Psoas muscle (tissue), 8 donors: Measurements from ENCODE around the gene BBLN. TPM values are rescaled to one million over a fixed set of nuclear protein-coding genes. Genes with fewer than 3 reads are reported as not detected.

Experiments
- ATAC-seq, 4 donors: fragments of 200-7000 bp; cut with Tn5 transposase; one replicate each; pipeline ENCODE4 v1.9.1; 2020; ENCODE audit warnings: moderate library complexity in 3 of 4, mild to moderate bottlenecking in 2 of 4
- DNase-seq, 2 donors: peaks; one replicate each; pipeline ENCODE4 v3.0.0-alpha.2; 2020
- H3K27ac ChIP-seq: fragments of 200-600 bp; one replicate; pipeline ENCODE4 v1.8.0; 2022
- H3K27me3 ChIP-seq, 3 donors: fragments of 200-600 bp in 1 of 3; one replicate each; pipeline versions ENCODE4 v1.6.1 to v1.8.0; 2013 to 2022; ENCODE audit warnings: low read length in 2 of 3, mild to moderate bottlenecking in 2 of 3, moderate library complexity in 1 of 3; ENCODE audit not compliant: insufficient read depth in 3 of 3
- H3K36me3 ChIP-seq, 2 donors: fragments of 200-600 bp in 1 of 2; one replicate each; pipeline versions ENCODE4 v1.6.1 to v1.8.0; 2013 to 2022; ENCODE audit warnings: low read depth in 1 of 2, mild to moderate bottlenecking in 1 of 2, moderate library complexity in 1 of 2; ENCODE audit not compliant: insufficient read depth in 1 of 2
- H3K4me1 ChIP-seq: fragments of 200-600 bp; one replicate; pipeline ENCODE4 v1.8.0; 2022
- H3K4me3 ChIP-seq: fragments of 200-600 bp; one replicate; pipeline ENCODE4 v1.8.0; 2022; ENCODE audit warnings: mild to moderate bottlenecking
- H3K9me3 ChIP-seq: fragments of 200-600 bp; one replicate; pipeline ENCODE4 v1.8.0; 2022
- WGBS, 3 donors: extraction: QIAGEN DNeasy Blood & Tissue Kit; methylation state at CpG; one replicate each; pipeline versions ENCODE4 v1.1.6 to v1.1.7; 2013; 5-methylcytosine and 5-hydroxymethylcytosine counted together
- intact Hi-C, 2 donors: fragments of 100-400 bp; cut with DNase I; formaldehyde crosslinking; loops; one replicate each; pipeline versions ENCODE4 v1.11.0 to v1.14.2; 2022
- polyA plus RNA-seq, 3 donors: library from polyadenylated mRNA; stranded (reverse); fragments of 200-250 nt; gene quantifications; one replicate each; pipeline ENCODE4 v1.2.3, GENCODE V29; 2013
- total RNA-seq, 4 donors: library from RNA; stranded (reverse); fragmentation: NEBNext Ultra II Directional in 2 of 4; extraction: Animal tissue kit (Norgen Biotek cat#: 25700) in 2 of 4; gene quantifications; one replicate each; pipeline versions ENCODE4 v1.2.1 to v1.2.4, GENCODE V29; 2021 to 2023
- TF ChIP-seq, protein P1 (sequence below): fragments of 200-600 bp; IDR thresholded peaks from one replicate; pipeline ENCODE4 v1.8.0; 2022; ENCODE audit warnings: antibody characterized with exemption
- donor health status: healthy with polysubstance abuse.
- donor health status: DM: no; HTN: no; CAD: no; lungs with moderate emphysema.
- donor health status: Bipolar disorder and iron deficiency.
- donor health status: healthy.
- donor health status: DM: yes; HTN: yes; CAD: no.
- donor health status: DM: no; HTN: no; CAD: no.
- donor health status: DM: no; HTN: no; CAD: no.
- donor health status: DM: yes; HTN: yes; CAD: no.

The BBLN gene
- total and polyA plus RNA-seq, 7 donors = 14.0 to 36.2 (median 21.3) TPM

DNA sequence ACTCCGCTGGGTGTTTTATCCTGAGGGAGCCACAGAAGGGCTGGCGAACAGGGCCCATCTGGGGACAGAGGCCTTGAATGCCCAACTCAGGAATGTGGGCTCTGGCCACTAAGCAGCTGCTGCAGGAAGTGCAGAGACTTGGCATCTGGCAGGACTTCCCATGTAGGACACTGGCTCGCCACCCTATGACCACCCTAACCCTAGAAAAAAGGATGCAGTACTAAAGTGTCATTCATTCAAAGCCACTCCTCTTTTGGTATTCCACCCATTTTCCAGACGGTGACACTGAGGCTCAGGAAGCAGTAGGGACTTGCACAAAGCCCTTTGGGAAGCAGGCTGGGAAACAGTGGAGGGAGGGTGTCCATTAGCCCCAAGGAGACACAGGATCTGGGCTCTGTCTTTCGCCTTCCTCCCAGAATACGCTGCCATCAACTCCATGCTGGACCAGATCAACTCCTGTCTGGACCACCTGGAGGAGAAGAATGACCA is 3.0 kb downstream of the BBLN start:
- DNase-seq (no peak), ATAC-seq (no peak)
- no peaks in the 10 kb centered on the region for H3K27me3 ChIP-seq
- no peak overlapping the region for H3K4me3 ChIP-seq
- peaks cover 9 to 59% of the 10 kb centered on the region in 2 donors for H3K36me3 ChIP-seq
- H3K9me3 ChIP-seq = no peaks in the 10 kb centered on the region
- WGBS, 3 donors = 89 to 96% (median 93%) methylated on average over 6 of the region's 6 CpGs
- no peak overlapping the region for H3K27ac ChIP-seq
- intact Hi-C loops = no loop called here
- TF ChIP-seq, protein P1, sequence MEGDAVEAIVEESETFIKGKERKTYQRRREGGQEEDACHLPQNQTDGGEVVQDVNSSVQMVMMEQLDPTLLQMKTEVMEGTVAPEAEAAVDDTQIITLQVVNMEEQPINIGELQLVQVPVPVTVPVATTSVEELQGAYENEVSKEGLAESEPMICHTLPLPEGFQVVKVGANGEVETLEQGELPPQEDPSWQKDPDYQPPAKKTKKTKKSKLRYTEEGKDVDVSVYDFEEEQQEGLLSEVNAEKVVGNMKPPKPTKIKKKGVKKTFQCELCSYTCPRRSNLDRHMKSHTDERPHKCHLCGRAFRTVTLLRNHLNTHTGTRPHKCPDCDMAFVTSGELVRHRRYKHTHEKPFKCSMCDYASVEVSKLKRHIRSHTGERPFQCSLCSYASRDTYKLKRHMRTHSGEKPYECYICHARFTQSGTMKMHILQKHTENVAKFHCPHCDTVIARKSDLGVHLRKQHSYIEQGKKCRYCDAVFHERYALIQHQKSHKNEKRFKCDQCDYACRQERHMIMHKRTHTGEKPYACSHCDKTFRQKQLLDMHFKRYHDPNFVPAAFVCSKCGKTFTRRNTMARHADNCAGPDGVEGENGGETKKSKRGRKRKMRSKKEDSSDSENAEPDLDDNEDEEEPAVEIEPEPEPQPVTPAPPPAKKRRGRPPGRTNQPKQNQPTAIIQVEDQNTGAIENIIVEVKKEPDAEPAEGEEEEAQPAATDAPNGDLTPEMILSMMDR = no peak
- H3K4me1 ChIP-seq = peaks cover 14% of the 10 kb centered on the region

DNA sequence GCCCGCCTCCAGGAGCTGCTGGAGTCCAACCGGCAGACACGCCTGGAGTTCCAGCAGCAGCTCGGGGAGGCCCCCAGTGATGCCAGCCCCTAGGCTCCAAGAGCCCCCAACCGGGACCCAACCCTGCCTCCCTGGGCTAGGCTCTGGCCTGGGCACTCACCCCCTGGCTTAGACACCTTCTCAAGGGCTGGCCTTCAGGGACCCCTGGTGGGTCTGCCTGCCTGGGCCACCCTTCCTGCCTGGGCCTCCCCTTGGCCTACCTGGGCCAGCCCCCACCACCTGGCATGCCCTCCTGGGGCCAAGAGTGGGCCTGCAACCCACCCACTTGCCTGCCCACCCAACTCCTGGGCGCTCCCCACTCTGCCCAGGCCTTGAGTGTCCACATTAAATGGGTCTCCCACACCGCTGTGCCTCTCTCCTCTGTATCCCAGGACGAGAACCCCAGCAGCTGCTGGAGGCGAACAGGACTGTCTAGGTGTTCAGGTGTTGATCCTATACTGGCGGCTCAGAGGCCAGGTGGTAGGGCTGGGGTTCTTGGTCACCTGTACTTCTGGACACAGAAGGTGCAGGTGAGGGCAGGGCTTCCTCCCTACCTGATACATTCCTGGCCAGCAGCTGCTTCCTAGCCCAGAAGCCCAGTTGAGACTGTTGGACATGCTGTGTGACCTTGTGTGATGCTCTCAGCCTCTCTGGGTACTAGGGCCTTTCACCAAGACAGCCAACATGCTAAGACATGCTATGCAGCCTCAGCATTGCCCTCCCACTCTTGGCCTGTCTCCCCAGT is 3.6 kb downstream of the BBLN start:
- TF ChIP-seq, protein P1 = no peak
- Histone ChIP-seq H3K9me3 (no peaks in the 10 kb centered on the region), H3K27ac (no peak overlapping the region), H3K27me3 (no peaks in the 10 kb centered on the region), H3K36me3 (peaks cover 9 to 65% of the 10 kb centered on the region in 2 donors), H3K4me3 (no peak overlapping the region), H3K4me1 (peaks cover 14% of the 10 kb centered on the region)
- ATAC-seq = no peak
- intact Hi-C loops = no loop called here
- DNase-seq = no peak
- 91 to 93% (median 93%) methylated on average over 10 of the region's 10 CpGs for WGBS, 3 donors

DNA sequence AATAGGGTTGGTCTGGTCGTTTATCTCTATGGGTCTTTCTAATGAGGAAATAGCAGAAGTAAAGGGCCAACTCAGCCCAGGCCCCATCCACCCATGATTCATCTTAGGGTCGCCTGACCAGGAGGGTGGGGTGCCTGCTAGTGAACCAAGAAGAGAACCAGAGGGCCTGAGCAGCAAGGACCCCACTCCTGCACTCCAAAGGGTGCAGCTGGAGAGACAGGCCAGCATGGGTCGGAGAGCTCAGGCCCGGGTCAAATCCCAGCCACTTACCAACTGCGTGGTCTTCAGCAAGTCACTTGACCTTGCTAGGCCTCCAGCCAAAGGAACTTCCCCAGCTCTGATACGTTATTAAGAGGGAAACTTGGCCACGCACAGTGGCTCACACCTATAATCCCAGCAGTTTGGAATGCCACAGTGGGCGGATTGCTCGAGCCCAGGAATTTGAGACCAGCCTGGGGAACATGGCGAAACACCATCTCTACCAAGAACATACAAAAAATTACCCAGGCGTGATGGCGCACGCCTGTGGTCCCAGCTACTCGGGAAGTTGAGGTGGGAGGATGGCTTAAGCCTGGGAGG is 4.3 kb downstream of the BBLN start:
- Histone ChIP-seq H3K27ac (no peak overlapping the region), H3K4me3 (no peak overlapping the region), H3K27me3 (no peaks in the 10 kb centered on the region), H3K36me3 (peaks cover 9 to 72% of the 10 kb centered on the region in 2 donors), H3K4me1 (peaks cover 14% of the 10 kb centered on the region), H3K9me3 (no peaks in the 10 kb centered on the region)
- intact Hi-C loops = no loop called here
- TF ChIP-seq, protein P1 = no peak
- ATAC-seq = no peak
- WGBS, 3 donors = 60 to 74% (median 65%) methylated on average over 14 of the region's 14 CpGs
- no peak for DNase-seq

DNA sequence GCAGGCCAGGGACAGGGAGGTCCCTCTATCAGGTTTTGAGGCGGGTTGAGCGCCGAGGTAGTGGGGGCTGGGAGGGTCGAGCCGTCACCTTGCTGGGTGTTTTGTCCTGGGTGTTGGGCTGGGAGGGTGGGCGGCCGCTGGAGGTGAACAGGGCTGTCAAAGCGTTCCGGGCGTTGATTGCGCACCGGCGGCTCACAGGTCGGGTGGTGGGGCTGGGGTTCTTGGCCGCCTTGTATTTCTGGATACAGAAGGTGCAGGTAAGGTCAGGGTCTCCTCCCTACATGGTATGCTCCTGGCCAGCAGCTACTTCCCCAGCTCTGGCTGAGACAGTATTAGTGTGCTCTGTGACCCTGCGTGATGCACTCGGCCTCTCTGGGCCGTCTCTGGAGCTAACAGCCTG is 6.1 kb downstream of the BBLN start:
- H3K4me3 ChIP-seq = no peak overlapping the region
- no peaks in the 10 kb centered on the region for H3K27me3 ChIP-seq
- 95 to 96% (median 95%) methylated on average over 18 of the region's 18 CpGs for WGBS, 3 donors
- peaks cover 6% of the 10 kb centered on the region for H3K4me1 ChIP-seq
- DNase-seq = no peak
- intact Hi-C loops = no loop called here
- no peaks in the 10 kb centered on the region for H3K9me3 ChIP-seq
- TF ChIP-seq, protein P1 = no peak
- ATAC-seq = no peak
- H3K36me3 ChIP-seq = peaks cover 9 to 90% of the 10 kb centered on the region in 2 donors
- H3K27ac ChIP-seq = no peak overlapping the region
